Activated CD8-positive, alpha-beta T cell treated with anti-CD3 and anti-CD28 coated beads, Interleukin-2, amount 10 ng/mL, durations not matched to agents 7 days and 5 days (primary cell): ENCODE results near the gene IDH3A. TPM values are rescaled to one million over a fixed set of nuclear protein-coding genes. Genes with fewer than 3 reads are reported as not detected.
A peak's percentile ranks its signal among the peaks of the same experiment; 100 is the strongest.

Source experiments
- ATAC-seq: fragments of 150-1000 bp; cut with Tn5 transposase; one replicate; pipeline ENCODE4 v1.10.0; 2021; ENCODE audit warnings: moderate library complexity
- CTCF ChIA-PET: fragments of 350-600 bp; sonication (Branson Sonifier 250); formaldehyde crosslinking; loops from one replicate; lab custom pipeline; 2021; ENCODE audit warnings: antibody characterized with exemption; lab: Charles Lee
- POLR2A ChIA-PET: fragments of 350-600 bp; sonication (Branson Sonifier 250); formaldehyde crosslinking; loops from one replicate; lab custom pipeline; 2021; ENCODE audit warnings: antibody characterized with exemption; lab: Charles Lee
- DNase-seq: peaks from one replicate; pipeline ENCODE4 v3.0.0-alpha.2; 2020
- H3K27ac Mint-ChIP-seq: one replicate; pipeline ENCODE4 v1.8.0; 2021; ENCODE audit warnings: mild to moderate bottlenecking, mixed read lengths
- H3K27me3 Mint-ChIP-seq: one replicate; pipeline ENCODE4 v1.8.0; 2021; ENCODE audit warnings: low read depth, mixed read lengths
- H3K36me3 Mint-ChIP-seq: one replicate; pipeline ENCODE4 v1.8.0; 2021; ENCODE audit warnings: low read depth, mixed read lengths
- H3K4me1 Mint-ChIP-seq: one replicate; pipeline ENCODE4 v1.8.0; 2021; ENCODE audit warnings: low read depth, mixed read lengths
- H3K4me3 Mint-ChIP-seq: one replicate; pipeline ENCODE4 v1.8.0; 2021; ENCODE audit warnings: mild to moderate bottlenecking, mixed read lengths
- H3K9me3 Mint-ChIP-seq: one replicate; pipeline ENCODE4 v1.8.0; 2022; ENCODE audit warnings: mixed read lengths; ENCODE audit not compliant: insufficient read depth
- total RNA-seq, 2 experiments: library from RNA; stranded (reverse); gene quantifications; one replicate each; pipeline ENCODE4 v1.2.3, GENCODE V29; 2021

The IDH3A gene
- total RNA-seq, 2 experiments from 2014 or later: 80.7 to 84.2 TPM

DNA sequence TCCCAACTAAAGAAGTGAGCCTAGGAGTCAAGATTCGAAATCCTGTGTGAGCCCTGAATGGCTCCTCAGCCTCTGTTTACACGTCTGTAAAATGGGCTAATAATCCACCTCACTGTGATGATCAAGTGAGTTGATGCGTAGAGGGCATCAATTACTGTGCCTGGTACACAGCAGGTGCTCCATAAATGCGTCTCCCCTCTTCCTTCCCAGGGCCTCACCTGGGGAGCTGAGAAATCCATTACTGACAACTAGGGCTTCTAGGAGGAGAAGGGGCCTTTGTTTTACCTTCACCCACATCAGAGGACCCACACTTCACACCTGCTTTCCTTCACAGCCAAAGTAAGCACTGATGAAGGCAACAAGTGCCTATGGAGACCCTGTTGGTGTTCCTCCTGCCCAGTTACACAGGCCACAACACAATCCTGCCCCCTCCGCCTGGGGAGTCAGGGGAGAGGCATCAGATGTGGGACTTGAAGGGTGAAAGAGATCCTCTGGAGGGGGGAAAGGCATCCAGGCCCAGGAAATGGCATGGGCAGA lies 19.3 kb upstream of the IDH3A start:
- no peak overlapping the region for H3K27ac Mint-ChIP-seq
- H3K4me1 Mint-ChIP-seq: peaks cover 24% of the 10 kb centered on the region
- ATAC-seq (no peak), DNase-seq (no peak)
- no peaks in the 10 kb centered on the region for H3K27me3 Mint-ChIP-seq
- no peaks in the 10 kb centered on the region for H3K36me3 Mint-ChIP-seq
- POLR2A ChIA-PET: interaction anchor here (1.4 to 2.8 kb wide), 3 partner anchors 18 to 66 kb away, joined by 3 to 21 read pairs (median 7); partner anchors contain the start of gene IDH3A
- H3K4me3 Mint-ChIP-seq: no peak overlapping the region
- H3K9me3 Mint-ChIP-seq: no peaks in the 10 kb centered on the region
- CTCF ChIA-PET: interaction anchor here (1.0 to 14.8 kb wide), 18 partner anchors 8 to 165 kb away, joined by 3 to 211 read pairs (median 5); partner anchors contain the start of gene ACSBG1

DNA sequence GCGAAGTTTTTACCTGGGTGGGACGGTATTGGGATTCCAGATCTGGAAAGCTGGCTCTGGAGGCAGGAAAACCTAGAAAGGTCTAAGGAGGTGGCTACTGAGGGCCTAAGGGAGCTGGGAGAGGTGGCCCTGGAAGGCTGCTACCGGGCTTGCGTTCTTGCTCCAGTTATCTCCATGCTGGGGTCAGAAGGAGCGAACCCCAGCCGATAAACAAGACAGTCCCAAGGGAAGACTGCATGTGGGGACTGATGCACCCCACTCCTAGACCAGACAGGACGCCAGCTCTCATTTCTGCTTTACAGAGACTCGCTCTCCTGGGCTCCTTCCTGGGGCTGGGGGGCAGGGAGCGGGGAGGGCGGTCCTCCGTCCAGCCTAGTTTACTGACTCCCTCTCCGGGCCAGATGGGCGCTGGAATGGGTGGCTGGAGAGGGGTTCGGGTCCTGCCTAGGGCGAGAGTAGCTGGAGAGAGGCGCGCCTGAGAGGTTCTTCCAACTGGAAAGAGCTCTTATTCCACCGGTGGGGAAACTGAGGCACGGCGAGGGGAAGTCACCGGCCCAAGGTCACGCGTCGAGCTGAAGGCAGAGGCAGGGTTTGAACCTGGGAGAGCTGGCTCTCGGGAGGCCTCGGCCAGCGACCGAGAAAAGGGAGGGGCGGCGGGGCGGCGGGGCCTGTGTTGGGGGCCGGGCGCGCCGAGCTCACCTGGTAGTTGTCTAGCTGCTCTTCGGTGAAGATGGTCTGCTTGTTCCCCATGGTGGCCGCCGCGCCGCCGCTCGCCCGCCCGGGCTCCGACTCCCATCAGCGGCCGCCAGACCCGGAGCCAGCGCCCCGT lies 18.5 kb upstream of the IDH3A start:
- ATAC-seq: peak; percentile 55
- Mint-ChIP-seq H3K36me3 (no peaks in the 10 kb centered on the region), H3K4me3 (peak overlapping the region; percentile 73), H3K27ac (peak overlapping the region; percentile 69), H3K9me3 (no peaks in the 10 kb centered on the region), H3K27me3 (no peaks in the 10 kb centered on the region), H3K4me1 (peaks cover 24% of the 10 kb centered on the region)
- DNase-seq: no peak
- POLR2A ChIA-PET: interaction anchor here (1.4 to 2.8 kb wide), 3 partner anchors 17 to 65 kb away, joined by 3 to 21 read pairs (median 7); partner anchors contain the start of gene IDH3A
- CTCF ChIA-PET: interaction anchor here (0.6 to 14.8 kb wide), 27 partner anchors 9 to 166 kb away, joined by 3 to 211 read pairs (median 5); partner anchors contain the start of genes ACSBG1, DNAJA4 and IDH3A

GRCh38 chr15:78131295-78132061 lies 17.7 kb upstream of the IDH3A start, which contains the start of gene CIB2:
Gene CIB2 (minus strand): TSS chr15:78131445. CDS start chr15:78131215, 230 bp downstream.
- no peaks in the 10 kb centered on the region for H3K36me3 Mint-ChIP-seq
- H3K9me3 Mint-ChIP-seq: no peaks in the 10 kb centered on the region
- no peaks in the 10 kb centered on the region for H3K27me3 Mint-ChIP-seq
- DNase-seq: peak; percentile 79
- peak; percentile 90 for ATAC-seq
- POLR2A ChIA-PET: interaction anchor here (0.8 to 2.8 kb wide), 4 partner anchors 16 to 134 kb away, joined by 3 to 21 read pairs (median 5); partner anchors contain the start of gene IDH3A
- peaks cover 24% of the 10 kb centered on the region for H3K4me1 Mint-ChIP-seq
- H3K27ac Mint-ChIP-seq: peak within 1 kb of the TSS; percentile 73
- CTCF ChIA-PET: interaction anchor here (0.7 to 14.8 kb wide), 32 partner anchors 8 to 165 kb away, joined by 3 to 211 read pairs (median 5); partner anchors contain the start of genes ACSBG1 and IDH3A
- H3K4me3 Mint-ChIP-seq: peak within 1 kb of the TSS; percentile 78

DNA sequence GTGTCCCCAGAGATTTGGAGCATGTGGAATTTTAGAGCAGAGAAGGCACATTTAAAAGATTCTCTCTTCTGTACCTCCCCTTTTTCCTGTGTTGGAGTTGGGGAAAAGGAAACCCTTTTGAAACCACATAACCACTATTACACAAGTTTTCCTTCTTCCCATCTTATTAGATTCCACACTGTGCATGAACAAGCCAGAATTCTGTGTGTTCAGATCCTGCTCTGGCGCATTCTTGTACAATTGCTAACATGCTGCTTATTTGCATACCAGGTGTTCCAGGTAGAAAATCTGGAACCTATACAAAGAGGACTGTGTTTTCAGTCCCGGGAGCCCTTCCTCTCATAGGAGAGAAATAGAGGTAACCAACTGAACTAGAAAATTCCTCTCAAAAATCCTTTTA lies 15.4 kb upstream of the IDH3A start:
- no peak for DNase-seq
- ATAC-seq: no peak
- Mint-ChIP-seq H3K27me3 (no peaks in the 10 kb centered on the region), H3K4me3 (no peak overlapping the region), H3K9me3 (no peaks in the 10 kb centered on the region), H3K27ac (no peak overlapping the region), H3K36me3 (no peaks in the 10 kb centered on the region), H3K4me1 (peaks cover 24% of the 10 kb centered on the region)
- ChIA-PET POLR2A (no interaction called here), CTCF (interaction anchor here (1.6 to 14.8 kb wide), 2 partner anchors 21 to 63 kb away, joined by 3 to 211 read pairs; no protein-coding TSS in a partner anchor)

DNA sequence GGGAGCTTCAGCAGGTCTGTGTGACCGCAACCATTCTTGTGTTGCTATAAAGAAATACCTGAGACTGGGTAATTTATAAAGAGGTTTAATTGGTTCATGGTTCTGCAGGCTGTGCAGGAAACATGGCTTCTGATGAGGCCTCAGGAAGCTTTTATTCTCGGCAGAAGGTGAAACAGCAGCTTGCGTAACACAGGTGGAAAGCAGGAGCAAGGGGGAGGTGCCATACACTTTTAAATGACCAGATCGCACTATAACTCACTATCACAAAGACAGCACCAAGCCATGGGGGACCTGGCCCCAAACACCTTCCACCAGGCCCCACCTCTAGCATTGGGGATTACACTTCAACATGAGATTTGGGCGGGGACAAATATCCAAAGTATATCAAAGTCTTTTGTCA lies 9.6 kb upstream of the IDH3A start:
- Mint-ChIP-seq H3K27me3 (peaks cover 2% of the 10 kb centered on the region), H3K9me3 (no peaks in the 10 kb centered on the region), H3K4me1 (no peaks in the 10 kb centered on the region), H3K4me3 (no peak overlapping the region), H3K36me3 (no peaks in the 10 kb centered on the region), H3K27ac (no peak overlapping the region)
- POLR2A ChIA-PET: interaction anchor here (1.6 kb wide), 1 partner anchor 9 kb away, joined by 8 read pairs; the partner anchor contains the start of gene IDH3A
- DNase-seq: no peak
- no peak for ATAC-seq
- CTCF ChIA-PET: interaction anchor here (0.7 to 4.6 kb wide), 8 partner anchors 9 to 180 kb away, joined by 3 to 36 read pairs (median 4); partner anchors contain the start of gene CIB2

- CTCF ChIA-PET: interaction anchor here (1.4 to 4.6 kb wide), 3 partner anchors 10 to 56 kb away, joined by 4 to 36 read pairs (median 5); partner anchors contain the start of gene CIB2
- no peaks in the 10 kb centered on the region for H3K9me3 Mint-ChIP-seq
- POLR2A ChIA-PET: interaction anchor here (1.6 kb wide), 1 partner anchor 9 kb away, joined by 8 read pairs; the partner anchor contains the start of gene IDH3A
- H3K27ac Mint-ChIP-seq: no peak overlapping the region
- ATAC-seq: no peak
- H3K4me1 Mint-ChIP-seq: no peaks in the 10 kb centered on the region
- H3K4me3 Mint-ChIP-seq: no peak overlapping the region
- DNase-seq: no peak
- H3K27me3 Mint-ChIP-seq: peaks cover 2% of the 10 kb centered on the region
- no peaks in the 10 kb centered on the region for H3K36me3 Mint-ChIP-seq
Measured at GRCh38 chr15:78140292-78140691, 8.9 kb upstream of the IDH3A start.

DNA sequence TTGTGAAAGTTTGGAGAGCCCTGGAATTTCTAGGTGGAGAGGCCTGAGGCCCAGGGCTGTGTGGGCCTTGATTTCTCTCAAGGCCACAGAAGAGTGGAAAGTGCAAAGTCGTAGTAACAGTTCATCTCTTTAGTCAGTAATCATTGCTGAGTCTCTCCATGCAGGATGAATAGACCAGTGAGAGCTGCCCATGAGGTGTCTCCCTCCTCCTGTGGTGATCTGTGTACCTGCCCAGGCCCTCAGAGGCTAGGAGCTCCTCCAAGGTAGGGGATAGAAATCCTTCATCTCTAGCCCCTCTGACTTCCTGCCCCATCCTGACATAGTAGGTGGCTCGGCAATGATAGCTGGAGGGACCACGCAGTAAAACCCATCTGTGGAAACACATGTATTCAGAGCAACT lies 6.8 kb upstream of the IDH3A start:
- Mint-ChIP-seq H3K27me3 (peaks cover 2% of the 10 kb centered on the region), H3K4me1 (peaks cover 8% of the 10 kb centered on the region), H3K27ac (no peak overlapping the region), H3K36me3 (no peaks in the 10 kb centered on the region), H3K9me3 (no peaks in the 10 kb centered on the region), H3K4me3 (no peak overlapping the region)
- POLR2A ChIA-PET: no interaction called here
- DNase-seq (no peak), ATAC-seq (no peak)
- CTCF ChIA-PET: interaction anchor here (0.8 to 1.4 kb wide), 2 partner anchors 19 to 53 kb away, joined by 3 to 7 read pairs; no protein-coding TSS in a partner anchor

DNA sequence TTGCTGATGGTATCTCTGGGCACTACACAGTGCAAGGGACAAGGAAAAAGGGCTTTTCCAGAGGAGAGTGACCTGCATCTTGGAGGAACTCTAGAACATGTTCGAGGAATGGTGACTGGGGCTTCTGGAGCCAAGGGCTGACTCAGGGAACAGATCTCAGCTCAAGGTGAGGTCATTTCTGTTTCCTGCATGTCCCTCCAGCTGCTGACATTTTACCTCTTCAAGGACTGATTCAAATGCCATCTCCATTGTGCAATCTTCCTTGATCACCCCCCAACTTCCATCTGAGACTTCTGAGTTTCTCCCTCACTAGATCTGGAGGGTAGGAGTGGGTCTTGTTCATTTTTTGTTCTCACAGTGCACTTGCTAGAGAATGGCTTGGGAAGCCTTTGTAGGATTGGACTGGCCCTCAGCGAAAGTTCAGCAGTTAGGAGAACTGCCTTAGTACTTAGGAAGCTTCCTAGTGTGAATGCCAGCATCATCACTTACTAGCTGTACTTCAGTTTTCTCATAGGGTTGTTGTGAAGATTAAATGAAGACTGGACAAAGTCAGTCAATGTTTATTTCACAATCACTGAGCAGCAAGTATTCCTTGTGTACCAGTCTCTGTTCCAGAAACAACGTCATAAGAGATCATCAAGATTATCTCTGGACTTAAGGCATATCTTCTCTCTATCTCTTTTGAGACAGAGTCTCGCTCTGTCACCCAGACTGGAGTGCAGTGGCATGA lies 2.6 kb upstream of the IDH3A start:
- CTCF ChIA-PET: interaction anchor here (1.7 to 4.8 kb wide), 3 partner anchors 27 to 49 kb away, joined by 6 to 34 read pairs (median 7); no protein-coding TSS in a partner anchor
- DNase-seq (no peak), ATAC-seq (no peak)

GRCh38 chr15:78147566-78147965 lies 1.6 kb upstream of the IDH3A start:
- Mint-ChIP-seq H3K27me3 (no peaks in the 10 kb centered on the region), H3K27ac (no peak overlapping the region), H3K36me3 (peaks cover 7% of the 10 kb centered on the region), H3K4me1 (peaks cover 38% of the 10 kb centered on the region), H3K9me3 (no peaks in the 10 kb centered on the region), H3K4me3 (peak overlapping the region; percentile 20)
- DNase-seq (no peak), ATAC-seq (no peak)
- ChIA-PET POLR2A (interaction anchor here (1.1 to 3.1 kb wide), 4 partner anchors 16 to 290 kb away, joined by 3 to 21 read pairs (median 6); partner anchors contain the start of genes CIB2 and IREB2), CTCF (interaction anchor here (0.7 to 4.9 kb wide), 9 partner anchors 9 to 189 kb away, joined by 3 to 34 read pairs (median 5); partner anchors contain the start of gene CIB2)

More for the DNA sequence above, 2.6 kb upstream of the IDH3A start:
- POLR2A ChIA-PET: interaction anchor here (1.1 to 3.1 kb wide), 2 partner anchors 15 to 291 kb away, joined by 4 to 21 read pairs; partner anchors contain the start of genes CIB2 and IREB2
- no peak overlapping the region for H3K27ac Mint-ChIP-seq
- H3K4me1 Mint-ChIP-seq: peaks cover 37% of the 10 kb centered on the region
- no peak overlapping the region for H3K4me3 Mint-ChIP-seq
- no peaks in the 10 kb centered on the region for H3K9me3 Mint-ChIP-seq
- H3K27me3 Mint-ChIP-seq: no peaks in the 10 kb centered on the region
- H3K36me3 Mint-ChIP-seq: peaks cover 6% of the 10 kb centered on the region
